Measurements from ENCODE around the gene RXFP1. TPM values are rescaled to one million over a fixed set of nuclear protein-coding genes. Genes with fewer than 3 reads are reported as not detected.
A peak's percentile ranks its signal among the peaks of the same experiment; 100 is the strongest.

RXFP1 gene
- total and polyA plus RNA-seq, 12 donors, result 0.78 to 15.3 (median 6.7) TPM

- no peak for DNase-seq
- 93 to 99% (median 97%) methylated on average over 5 to 18 of the region's 18 CpGs for WGBS, 4 donors
Measured at GRCh38 chr4:158664806-158665205, 143.1 kb downstream of the RXFP1 start.

GRCh38 chr4:158666892-158667291, 145.2 kb downstream of the RXFP1 start:
- H3K4me1 ChIP-seq (replicated peaks in 1 of 2), result peaks cover 6 to 9% of the 10 kb centered on the region in 2 donors
- intact Hi-C loops (cut with DNase I), result no loop called here
- no peaks in the 10 kb centered on the region for H3K9me3 ChIP-seq (replicated peaks in 1 of 3)
- H3K27me3 ChIP-seq, result no peaks in the 10 kb centered on the region
- no peak for DNase-seq
- no peak overlapping the region for H3K4me3 ChIP-seq
- WGBS, 4 donors, result 90 to 98% (median 95%) methylated on average over 2 of the region's 2 CpGs
- H3K27ac ChIP-seq, result no peak overlapping the region
- TF ChIP-seq POLR2A (IDR thresholded peaks at IDR 0.05), result no peak
- no peak for TF ChIP-seq CTCF (IDR thresholded peaks at IDR 0.05)
- H3K36me3 ChIP-seq (replicated peaks in 1 of 2), result no peaks in the 10 kb centered on the region

More at GRCh38 chr4:158664806-158665205, 143.1 kb downstream of the RXFP1 start:
- H3K27me3 ChIP-seq, result no peaks in the 10 kb centered on the region
- no peaks in the 10 kb centered on the region for H3K9me3 ChIP-seq (replicated peaks in 1 of 3)
- TF ChIP-seq POLR2A (IDR thresholded peaks at IDR 0.05), result no peak
- TF ChIP-seq CTCF (IDR thresholded peaks at IDR 0.05), result no peak
- H3K36me3 ChIP-seq (replicated peaks in 1 of 2), result no peaks in the 10 kb centered on the region
- H3K27ac ChIP-seq, result no peak overlapping the region
- no peaks in the 10 kb centered on the region for H3K4me1 ChIP-seq (replicated peaks in 1 of 2)
- intact Hi-C loops (cut with DNase I), result no loop called here
- no peak overlapping the region for H3K4me3 ChIP-seq

- WGBS, 4 donors, result 86 to 88% (median 87%) methylated on average over 3 of the region's 3 CpGs
- intact Hi-C loops (cut with DNase I), result no loop called here
Measured at GRCh38 chr4:158667651-158668198, 146.0 kb downstream of the RXFP1 start.

GRCh38 chr4:158669310-158669709, 147.6 kb downstream of the RXFP1 start:
- Histone ChIP-seq H3K9me3 (replicated peaks in 1 of 3) (no peaks in the 10 kb centered on the region), H3K27me3 (no peaks in the 10 kb centered on the region), H3K27ac (no peak overlapping the region), H3K36me3 (replicated peaks in 1 of 2) (no peaks in the 10 kb centered on the region), H3K4me1 (replicated peaks in 1 of 2) (peaks cover 14 to 18% of the 10 kb centered on the region in 2 donors), H3K4me3 (no peak overlapping the region)
- TF ChIP-seq CTCF (IDR thresholded peaks at IDR 0.05) (no peak), POLR2A (IDR thresholded peaks at IDR 0.05) (no peak)
- DNase-seq, result no peak
- WGBS, 4 donors, result 81 to 90% (median 86%) methylated on average over 7 of the region's 7 CpGs
- intact Hi-C loops (cut with DNase I), result no loop called here

More at GRCh38 chr4:158667651-158668198, 146.0 kb downstream of the RXFP1 start:
- Histone ChIP-seq H3K36me3 (replicated peaks in 1 of 2) (no peaks in the 10 kb centered on the region), H3K27ac (no peak overlapping the region), H3K4me3 (no peak overlapping the region), H3K27me3 (no peaks in the 10 kb centered on the region), H3K9me3 (replicated peaks in 1 of 3) (no peaks in the 10 kb centered on the region), H3K4me1 (replicated peaks in 1 of 2) (peaks cover 7 to 10% of the 10 kb centered on the region in 2 donors)
- TF ChIP-seq POLR2A (IDR thresholded peaks at IDR 0.05) (no peak), CTCF (IDR thresholded peaks at IDR 0.05) (peak; percentile 17 to 44 (median 32))
- DNase-seq, result no peak

Measured in adrenal gland (tissue), 12 donors.